MM.1S (cell line): ENCODE data around the gene RRAGA.

ENCODE experiments used
- DNase-seq: peaks from one replicate; pipeline ENCODE4 v3.0.0-alpha.2; 2015
- H2AFZ ChIP-seq: fragments of 300-600 bp; sonication (generic); 2 replicates; pipeline ENCODE4 v1.6.0; 2016; ENCODE audit warnings: antibody characterized with exemption, low read length
- H3F3A ChIP-seq: fragments of 300-600 bp; sonication (generic); 2 replicates; pipeline ENCODE4 v1.6.1; 2016; ENCODE audit warnings: mild to moderate bottlenecking, antibody characterized with exemption, low read length, moderate library complexity, mixed read lengths; ENCODE audit not compliant: insufficient read depth
- H3K27ac ChIP-seq: fragments of 300-600 bp; sonication (generic); 2 replicates; pipeline ENCODE4 v1.5.1; 2016; ENCODE audit warnings: mild to moderate bottlenecking, low read length
- H3K27me3 ChIP-seq: fragments of 300-600 bp; sonication (generic); replicated peaks from 2 replicates; pipeline ENCODE4 v1.6.0; 2016; ENCODE audit warnings: low read length; ENCODE audit not compliant: insufficient read depth
- H3K36me3 ChIP-seq: fragments of 300-600 bp; sonication (generic); replicated peaks from 2 replicates; pipeline ENCODE4 v1.6.1; 2016; ENCODE audit warnings: mild to moderate bottlenecking, low read length, mixed read lengths; ENCODE audit not compliant: insufficient read depth
- H3K4me1 ChIP-seq: fragments of 300-600 bp; sonication (generic); 2 replicates; pipeline ENCODE4 v1.6.1; 2016; ENCODE audit warnings: low read length, mixed read lengths
- H3K4me2 ChIP-seq: fragments of 300-600 bp; sonication (generic); 2 replicates; pipeline ENCODE4 v1.6.0; 2016; ENCODE audit warnings: low read depth, low read length
- H3K4me3 ChIP-seq: fragments of 300-600 bp; sonication (generic); 2 replicates; pipeline ENCODE4 v1.5.1; 2016; ENCODE audit warnings: low read length, mixed read lengths
- H3K79me2 ChIP-seq: fragments of 300-600 bp; sonication (generic); 2 replicates; pipeline ENCODE4 v1.6.1; 2016; ENCODE audit warnings: mixed run types, low read length, mixed read lengths
- H3K9ac ChIP-seq: fragments of 300-600 bp; sonication (generic); 2 replicates; pipeline ENCODE4 v1.6.1; 2016; ENCODE audit warnings: low read length, mixed read lengths
- H3K9me2 ChIP-seq: fragments of 300-600 bp; sonication (generic); replicated peaks from 2 replicates; pipeline ENCODE4 v1.6.1; 2016; ENCODE audit warnings: mild to moderate bottlenecking, low read length, mixed read lengths; ENCODE audit not compliant: insufficient read depth
- H3K9me3 ChIP-seq: fragments of 300-600 bp; sonication (generic); replicated peaks from 2 replicates; pipeline ENCODE4 v1.6.1; 2016; ENCODE audit warnings: mild to moderate bottlenecking, low read length, mixed read lengths; ENCODE audit not compliant: insufficient read depth
- H4K20me1 ChIP-seq: fragments of 300-600 bp; sonication (generic); 2 replicates; pipeline ENCODE4 v1.6.1; 2016; ENCODE audit warnings: mild to moderate bottlenecking, low read length, moderate library complexity, mixed read lengths; ENCODE audit not compliant: insufficient read depth
- EZH2 ChIP-seq: fragments of 300-600 bp; sonication (generic); optimal IDR thresholded peaks from 2 replicates; pipeline ENCODE3; 2017; ENCODE audit warnings: low read depth, mild to moderate bottlenecking, antibody characterized with exemption, low read length, mixed read lengths
- EZH2phosphoT487 ChIP-seq: fragments of 300-600 bp; sonication (generic); IDR thresholded peaks from 2 replicates; pipeline ENCODE4 v1.6.1; 2018; ENCODE audit warnings: antibody characterized with exemption, low read length
- TF ChIP-seq, protein P1 (sequence below): fragments of 300-600 bp; sonication (generic); IDR thresholded peaks from 2 replicates; pipeline ENCODE4 v1.5.1; 2016; ENCODE audit warnings: antibody characterized with exemption, low read length, mixed read lengths

RRAGA gene

DNA sequence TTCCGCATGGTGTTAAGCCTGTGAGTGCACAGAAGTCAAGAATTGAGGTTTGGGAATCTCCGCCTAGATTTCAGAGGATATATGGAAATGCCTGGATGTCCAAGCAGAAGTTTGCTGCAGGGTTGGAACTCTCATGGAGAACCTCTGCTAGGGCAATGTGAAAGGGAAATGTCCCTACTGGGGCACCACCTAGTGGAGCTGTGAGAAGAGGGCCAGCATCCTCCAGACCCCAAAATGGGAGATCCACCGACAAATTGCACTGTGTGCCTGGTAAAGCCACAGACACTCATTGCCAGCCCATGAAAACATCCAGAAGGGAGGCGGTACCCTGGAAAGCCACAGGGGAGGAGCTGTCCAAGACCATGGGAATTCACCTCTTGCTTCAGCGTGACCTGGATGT, 12.6 kb upstream of the RRAGA start:
- Histone ChIP-seq H3F3A (no peaks in the 10 kb centered on the region), H3K4me2 (no peak overlapping the region), H4K20me1 (no peaks in the 10 kb centered on the region), H3K79me2 (no peaks in the 10 kb centered on the region), H3K4me1 (no peaks in the 10 kb centered on the region), H3K9me2 (no peaks in the 10 kb centered on the region), H3K4me3 (no peak overlapping the region), H3K9me3 (no peaks in the 10 kb centered on the region), H3K27me3 (no peaks in the 10 kb centered on the region), H2AFZ (no peak overlapping the region), H3K27ac (no peak overlapping the region), H3K36me3 (no peaks in the 10 kb centered on the region), H3K9ac (no peak overlapping the region)
- DNase-seq = no peak
- no peak for TF ChIP-seq EZH2
- no peak for TF ChIP-seq EZH2phosphoT487
- TF ChIP-seq, protein P1, sequence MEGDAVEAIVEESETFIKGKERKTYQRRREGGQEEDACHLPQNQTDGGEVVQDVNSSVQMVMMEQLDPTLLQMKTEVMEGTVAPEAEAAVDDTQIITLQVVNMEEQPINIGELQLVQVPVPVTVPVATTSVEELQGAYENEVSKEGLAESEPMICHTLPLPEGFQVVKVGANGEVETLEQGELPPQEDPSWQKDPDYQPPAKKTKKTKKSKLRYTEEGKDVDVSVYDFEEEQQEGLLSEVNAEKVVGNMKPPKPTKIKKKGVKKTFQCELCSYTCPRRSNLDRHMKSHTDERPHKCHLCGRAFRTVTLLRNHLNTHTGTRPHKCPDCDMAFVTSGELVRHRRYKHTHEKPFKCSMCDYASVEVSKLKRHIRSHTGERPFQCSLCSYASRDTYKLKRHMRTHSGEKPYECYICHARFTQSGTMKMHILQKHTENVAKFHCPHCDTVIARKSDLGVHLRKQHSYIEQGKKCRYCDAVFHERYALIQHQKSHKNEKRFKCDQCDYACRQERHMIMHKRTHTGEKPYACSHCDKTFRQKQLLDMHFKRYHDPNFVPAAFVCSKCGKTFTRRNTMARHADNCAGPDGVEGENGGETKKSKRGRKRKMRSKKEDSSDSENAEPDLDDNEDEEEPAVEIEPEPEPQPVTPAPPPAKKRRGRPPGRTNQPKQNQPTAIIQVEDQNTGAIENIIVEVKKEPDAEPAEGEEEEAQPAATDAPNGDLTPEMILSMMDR = no peak

GRCh38 chr9:19049917-19050636, 850 bp downstream of the RRAGA start:
- no peaks in the 10 kb centered on the region for H3K36me3 ChIP-seq
- H3F3A ChIP-seq = peaks cover 6% of the 10 kb centered on the region; the same call in 1 of the 2 replicates
- H3K79me2 ChIP-seq = peaks cover 4% of the 10 kb centered on the region; the same call in 1 of the 2 replicates
- peak overlapping the region; percentile 77 for H3K4me2 ChIP-seq
- no peaks in the 10 kb centered on the region for H3K9me2 ChIP-seq
- no peaks in the 10 kb centered on the region for H3K27me3 ChIP-seq
- peak overlapping the region; percentile 75; the same call in 1 of the 2 replicates for H3K9ac ChIP-seq
- peak overlapping the region; percentile 89 for H2AFZ ChIP-seq
- H3K4me1 ChIP-seq = 0 out of 2 replicates have a peak, but pooled peaks cover 6% of the 10 kb centered on the region
- H3K27ac ChIP-seq = peak overlapping the region; percentile 80; the same call in 1 of the 2 replicates
- H4K20me1 ChIP-seq = no peaks in the 10 kb centered on the region
- H3K4me3 ChIP-seq = peak overlapping the region; percentile 67
- no peaks in the 10 kb centered on the region for H3K9me3 ChIP-seq
- no peak for DNase-seq
- TF ChIP-seq EZH2phosphoT487 (no peak), EZH2 (no peak)
- TF ChIP-seq, protein P1 = no peak

DNA sequence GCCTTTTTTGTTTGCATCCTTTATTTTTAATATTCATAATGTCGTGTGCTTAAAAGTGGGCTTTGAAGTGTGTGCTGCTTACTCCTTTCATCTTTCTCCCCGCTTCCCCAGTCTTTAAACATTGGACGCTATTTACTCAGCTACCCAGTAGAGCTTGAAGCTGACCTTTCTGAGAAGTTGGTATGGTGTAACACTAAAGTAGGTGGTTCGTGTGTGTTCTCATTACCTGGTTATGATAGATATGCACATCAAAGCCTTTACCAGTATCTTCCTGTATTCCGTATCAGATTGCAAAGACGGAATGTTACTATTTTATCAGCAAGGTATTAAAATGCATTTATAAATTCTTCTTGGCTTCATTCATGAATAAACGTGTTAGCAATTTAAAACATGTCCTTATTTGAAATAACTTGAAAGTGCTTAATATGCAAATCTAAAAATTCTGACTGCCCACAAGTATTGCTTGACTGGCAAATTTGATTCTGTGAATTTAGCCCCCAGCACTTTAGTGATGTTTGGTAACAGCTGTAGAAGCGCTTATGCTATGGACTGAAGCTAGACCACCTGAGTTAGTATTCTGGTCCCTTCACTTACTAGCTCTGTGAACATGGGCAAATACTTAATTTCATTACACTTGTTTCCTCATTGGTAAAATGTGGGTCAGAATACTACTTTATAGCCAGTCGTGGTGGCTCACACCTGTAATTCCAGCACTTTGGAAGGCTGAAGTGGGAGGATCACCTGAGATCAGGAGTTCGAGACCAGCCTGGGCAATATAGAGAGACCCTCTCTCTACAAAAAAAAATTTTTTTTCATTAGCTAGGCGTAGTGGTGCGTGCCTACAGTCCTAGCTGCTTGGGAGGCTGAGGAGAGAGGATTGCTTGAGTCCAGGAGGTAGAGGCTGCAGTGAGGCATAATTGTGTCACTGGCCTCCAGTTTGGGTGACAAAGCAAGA, 1.7 kb downstream of the RRAGA start:
- Histone ChIP-seq H3K36me3 (no peaks in the 10 kb centered on the region), H3K4me2 (no peak overlapping the region), H3K9me3 (no peaks in the 10 kb centered on the region), H3K79me2 (peaks cover 4% of the 10 kb centered on the region; the same call in 1 of the 2 replicates), H3K9me2 (no peaks in the 10 kb centered on the region), H3K9ac (no peak overlapping the region), H3K4me3 (no peak overlapping the region), H3K27me3 (no peaks in the 10 kb centered on the region), H4K20me1 (no peaks in the 10 kb centered on the region), H3K27ac (no peak overlapping the region), H3K4me1 (0 out of 2 replicates have a peak, but pooled peaks cover 6% of the 10 kb centered on the region), H3F3A (peaks cover 6% of the 10 kb centered on the region; the same call in 1 of the 2 replicates), H2AFZ (no peak overlapping the region)
- TF ChIP-seq, protein P1 = no peak
- TF ChIP-seq EZH2 (no peak), EZH2phosphoT487 (no peak)
- DNase-seq = no peak
